OCI-LY7 (cell line): ENCODE measurements around the gene JAZF1. TPM values are rescaled to one million over a fixed set of nuclear protein-coding genes. Genes with fewer than 3 reads are reported as not detected.
A peak's percentile ranks its signal among the peaks of the same experiment; 100 is the strongest.

Source experiments
- BruUV-seq: library from RNA; stranded (reverse); fragments of 400-500 nt; replicated peaks from 2 replicates; lab custom pipeline; 2021; lab: Mats Ljungman, UMichigan
- CTCF ChIA-PET: fragments of 300-600 bp; sonication (Branson Sonifier 250); formaldehyde crosslinking; loops from one replicate; lab custom pipeline; 2022; ENCODE audit warnings: antibody characterized with exemption; ENCODE audit not compliant: unreplicated experiment; lab: Charles Lee
- POLR2A ChIA-PET: fragments of 300-600 bp; sonication (Branson Sonifier 250); formaldehyde crosslinking; loops from one replicate; lab custom pipeline; 2022; ENCODE audit warnings: antibody characterized with exemption; lab: Charles Lee
- DNase-seq: peaks from one replicate; pipeline ENCODE4 v3.0.0-alpha.2; 2015; ENCODE audit warnings: low spot score
- H2AFZ ChIP-seq: fragments of 200-600 bp; sonication (generic), shearing (Covaris generic); 2 replicates; pipeline ENCODE4 v1.6.1; 2014; ENCODE audit warnings: mild to moderate bottlenecking, antibody characterized with exemption, low read length, moderate library complexity
- H3K27ac ChIP-seq: fragments of 200-600 bp; sonication (generic); 2 replicates; pipeline ENCODE4 v1.5.1; 2014; ENCODE audit warnings: mixed run types, low read depth, mild to moderate bottlenecking, moderate library complexity, low read length, inconsistent platforms; ENCODE audit not compliant: poor library complexity, severe bottlenecking
- H3K36me3 ChIP-seq: fragments of 200-600 bp; sonication (generic); 2 replicates; pipeline ENCODE4 v1.6.1; 2014; ENCODE audit warnings: mild to moderate bottlenecking, antibody characterized with exemption, low read length, moderate library complexity, mixed read lengths; ENCODE audit not compliant: insufficient read depth
- H3K4me1 ChIP-seq: fragments of 200-600 bp; sonication (generic); 2 replicates; pipeline ENCODE4 v1.5.1; 2014; ENCODE audit warnings: mild to moderate bottlenecking, low read length; ENCODE audit not compliant: insufficient read depth, poor library complexity, severe bottlenecking
- H3K4me2 ChIP-seq: fragments of 200-600 bp; sonication (generic); 2 replicates; pipeline ENCODE4 v1.6.1; 2014; ENCODE audit warnings: mild to moderate bottlenecking, low read length
- H3K4me3 ChIP-seq: fragments of 200-600 bp; sonication (generic); 2 replicates; pipeline ENCODE4 v1.5.1; 2014; ENCODE audit warnings: mild to moderate bottlenecking, low read depth, low read length; ENCODE audit not compliant: poor library complexity, severe bottlenecking
- H3K79me2 ChIP-seq: fragments of 200-600 bp; sonication (generic); 2 replicates; pipeline ENCODE4 v1.6.1; 2016; ENCODE audit warnings: low read depth, mild to moderate bottlenecking, low read length, moderate library complexity, mixed read lengths; ENCODE audit not compliant: insufficient read depth
- H3K9me2 ChIP-seq: fragments of 200-600 bp; sonication (generic); 2 replicates; pipeline ENCODE4 v1.6.1; 2016; ENCODE audit warnings: mild to moderate bottlenecking, low read length, mixed read lengths; ENCODE audit not compliant: insufficient read depth
- H3K9me3 ChIP-seq: fragments of 200-600 bp; sonication (generic); 2 replicates; pipeline ENCODE4 v1.6.1; 2014; ENCODE audit warnings: mild to moderate bottlenecking, mixed run types, low read length, mixed read lengths
- H4K20me1 ChIP-seq: fragments of 200-600 bp; sonication (generic); 2 replicates; pipeline ENCODE4 v1.6.1; 2014; ENCODE audit warnings: mild to moderate bottlenecking, antibody characterized with exemption, low read length, moderate library complexity, mixed read lengths; ENCODE audit not compliant: insufficient read depth
- CTCF ChIP-seq: fragments of 200-600 bp; sonication (generic); conservative IDR thresholded peaks from 2 replicates; pipeline ENCODE4 v1.5.1; 2014; ENCODE audit warnings: mild to moderate bottlenecking, antibody characterized with exemption, low read length, moderate library complexity, mixed read lengths
- EZH2phosphoT487 ChIP-seq: fragments of 200-600 bp; sonication (generic); IDR thresholded peaks from 2 replicates; pipeline ENCODE4 v1.6.1; 2018; ENCODE audit warnings: low read depth, borderline replicate concordance, mild to moderate bottlenecking, mixed run types, antibody characterized with exemption, low read length, moderate library complexity, mixed read lengths
- intact Hi-C: fragments of 100-400 bp; cut with micrococcal nuclease; formaldehyde crosslinking; loops from one replicate; pipeline ENCODE4 v1.10.0; 2022; ENCODE audit not compliant: unreplicated experiment
- total RNA-seq, 2 experiments: library from RNA; depleted of rRNA in 1 of 2; stranded (reverse); fragments of >200 nt in 1 of 2; shearing (Covaris generic) in 1 of 2; gene quantifications; 2 replicates each; pipeline ENCODE4 v1.2.3, GENCODE V29; 2014 to 2022

The JAZF1 gene
- total RNA-seq, 2 experiments from 2014 or later: 6.3 to 25.0 TPM

GRCh38 chr7:28026237-28026636, 154.4 kb downstream of the JAZF1 start:
- Histone ChIP-seq H3K79me2 (no peaks in the 10 kb centered on the region), H2AFZ (no peak overlapping the region), H3K27ac (no peak overlapping the region), H3K4me3 (no peak overlapping the region), H3K4me1 (no peaks in the 10 kb centered on the region), H3K4me2 (no peak overlapping the region), H3K36me3 (no peaks in the 10 kb centered on the region), H3K9me3 (no peaks in the 10 kb centered on the region), H3K9me2 (no peaks in the 10 kb centered on the region), H4K20me1 (peaks cover 4% of the 10 kb centered on the region; the same call in 1 of the 2 replicates)
- DNase-seq: no peak
- POLR2A ChIA-PET: interaction anchor here (0.5 to 1.1 kb wide), 2 partner anchors 220 to 281 kb away, joined by 3 to 4 read pairs; no protein-coding TSS in a partner anchor
- intact Hi-C loops: loop anchor here (10.0 kb wide), 1 partner anchor 831 kb away; no protein-coding TSS in a partner anchor
- TF ChIP-seq EZH2phosphoT487 (no peak), CTCF (no peak)
- no TSS peak for BruUV-seq
- CTCF ChIA-PET: no interaction called here

- no peaks in the 10 kb centered on the region for H3K79me2 ChIP-seq
- no peaks in the 10 kb centered on the region for H3K4me1 ChIP-seq
- no peak overlapping the region for H3K4me3 ChIP-seq
- POLR2A ChIA-PET: no interaction called here
- no peak overlapping the region for H3K4me2 ChIP-seq
- BruUV-seq: no TSS peak
- H2AFZ ChIP-seq: no peak overlapping the region
- DNase-seq: no peak
- H3K27ac ChIP-seq: no peak overlapping the region
- intact Hi-C loops: loop anchor here (10.0 kb wide), 1 partner anchor 830 kb away; no protein-coding TSS in a partner anchor
- H4K20me1 ChIP-seq: peaks cover 6% of the 10 kb centered on the region; the same call in 1 of the 2 replicates
- CTCF ChIA-PET: no interaction called here
- no peaks in the 10 kb centered on the region for H3K9me2 ChIP-seq
- no peak for TF ChIP-seq EZH2phosphoT487
- TF ChIP-seq CTCF: no peak
- H3K36me3 ChIP-seq: no peaks in the 10 kb centered on the region
- no peaks in the 10 kb centered on the region for H3K9me3 ChIP-seq
Measured at GRCh38 chr7:28024786-28025334, 155.7 kb downstream of the JAZF1 start.

GRCh38 chr7:28020302-28020940, 160.2 kb downstream of the JAZF1 start:
- no peak overlapping the region for H3K4me3 ChIP-seq
- no peaks in the 10 kb centered on the region for H3K4me1 ChIP-seq
- no peak overlapping the region for H3K27ac ChIP-seq
- peak; percentile 88 for TF ChIP-seq CTCF
- no peak for TF ChIP-seq EZH2phosphoT487
- H3K9me2 ChIP-seq: no peaks in the 10 kb centered on the region
- H3K4me2 ChIP-seq: no peak overlapping the region
- CTCF ChIA-PET: no interaction called here
- peaks cover 10% of the 10 kb centered on the region; the same call in 1 of the 2 replicates for H4K20me1 ChIP-seq
- peak; percentile 67 for DNase-seq
- H2AFZ ChIP-seq: no peak overlapping the region
- no TSS peak for BruUV-seq
- POLR2A ChIA-PET: interaction anchor here (0.5 kb wide), 1 partner anchor 9 kb away, joined by 3 read pairs; no protein-coding TSS in a partner anchor
- peaks cover 6% of the 10 kb centered on the region for H3K36me3 ChIP-seq
- H3K9me3 ChIP-seq: no peaks in the 10 kb centered on the region
- intact Hi-C loops: loop anchor here (1.0 to 10.0 kb wide), 4 partner anchors 98 to 826 kb away; no protein-coding TSS in a partner anchor
- H3K79me2 ChIP-seq: no peaks in the 10 kb centered on the region
